ENCODE results near the gene MAGEB4. TPM values are rescaled to one million over a fixed set of nuclear protein-coding genes. Genes with fewer than 3 reads are reported as not detected.
"Not testable (repeated sequence)": the region's sequence is repeated elsewhere in the genome, so short reads cannot be mapped to it uniquely, and the experiment has no call there.

MAGEB4 gene, protein sequence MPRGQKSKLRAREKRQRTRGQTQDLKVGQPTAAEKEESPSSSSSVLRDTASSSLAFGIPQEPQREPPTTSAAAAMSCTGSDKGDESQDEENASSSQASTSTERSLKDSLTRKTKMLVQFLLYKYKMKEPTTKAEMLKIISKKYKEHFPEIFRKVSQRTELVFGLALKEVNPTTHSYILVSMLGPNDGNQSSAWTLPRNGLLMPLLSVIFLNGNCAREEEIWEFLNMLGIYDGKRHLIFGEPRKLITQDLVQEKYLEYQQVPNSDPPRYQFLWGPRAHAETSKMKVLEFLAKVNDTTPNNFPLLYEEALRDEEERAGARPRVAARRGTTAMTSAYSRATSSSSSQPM
- total RNA-seq (not detected), polyA plus RNA-seq (not detected)

DNA sequence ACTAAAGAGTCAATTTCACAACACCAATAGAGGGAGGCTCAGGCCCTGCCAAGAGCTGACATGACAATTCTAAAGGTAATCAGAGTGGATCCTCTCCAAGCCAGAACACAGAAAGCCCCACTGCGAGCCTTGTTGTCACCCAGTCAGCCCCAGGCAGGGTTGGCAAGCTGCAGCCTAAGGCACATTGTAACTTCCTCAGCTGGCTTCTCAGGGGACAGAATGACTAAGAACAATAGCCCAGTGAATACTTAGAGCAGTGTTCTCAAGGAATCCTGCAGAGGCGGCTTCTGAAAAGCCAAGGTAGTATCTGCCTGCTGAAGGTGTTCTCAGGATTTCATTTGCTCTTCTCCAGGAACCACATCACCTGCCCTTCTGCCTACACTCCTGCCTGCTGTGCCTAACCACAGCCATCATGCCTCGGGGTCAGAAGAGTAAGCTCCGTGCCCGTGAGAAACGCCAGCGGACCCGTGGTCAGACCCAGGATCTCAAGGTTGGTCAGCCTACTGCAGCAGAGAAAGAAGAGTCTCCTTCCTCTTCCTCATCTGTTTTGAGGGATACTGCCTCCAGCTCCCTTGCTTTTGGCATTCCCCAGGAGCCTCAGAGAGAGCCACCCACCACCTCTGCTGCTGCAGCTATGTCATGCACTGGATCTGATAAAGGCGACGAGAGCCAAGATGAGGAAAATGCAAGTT lies at the start of gene MAGEB4:
Gene MAGEB4 (plus strand): TSS at position 277 of the 692 bp plus-strand sequence. CDS start 136 bp downstream, at position 413.
- intact Hi-C loops (cut with micrococcal nuclease): no loop called here
- no peaks in the 10 kb centered on the region for H3K4me1 ChIP-seq (ENCODE audit: insufficient read depth, low read length)
- Mint-ChIP-seq H3K9me3 (peaks cover 0 to 1% (median 0%) of the 10 kb centered on the region in 8 donors), H3K4me3 (no peak within 1 kb of the TSS), H3K36me3 (no peaks in the 10 kb centered on the region), H3K27me3 (no peaks in the 10 kb centered on the region), H3K4me1 (no peaks in the 10 kb centered on the region), H3K27ac (no peak within 1 kb of the TSS)
- H3K36me3 ChIP-seq (ENCODE audit: insufficient read depth, low read length): no peaks in the 10 kb centered on the region
- ChIA-PET CTCF (ENCODE audit: partially characterized antibody) (no interaction called here), POLR2A (ENCODE audit: partially characterized antibody) (no interaction called here)
- H3K4me3 ChIP-seq (ENCODE audit: low read length in 2 of 2): no peak within 1 kb of the TSS
- no peak within 1 kb of the TSS for H3K27ac ChIP-seq (ENCODE audit: low read depth, low read length)
- no peak for DNase-seq
- no peaks in the 10 kb centered on the region for H3K9me3 ChIP-seq (ENCODE audit: control insufficient read depth in 1 of 2, low read length in 2 of 2)
- H3K27me3 ChIP-seq (ENCODE audit: insufficient read depth, low read length): no peaks in the 10 kb centered on the region

DNA sequence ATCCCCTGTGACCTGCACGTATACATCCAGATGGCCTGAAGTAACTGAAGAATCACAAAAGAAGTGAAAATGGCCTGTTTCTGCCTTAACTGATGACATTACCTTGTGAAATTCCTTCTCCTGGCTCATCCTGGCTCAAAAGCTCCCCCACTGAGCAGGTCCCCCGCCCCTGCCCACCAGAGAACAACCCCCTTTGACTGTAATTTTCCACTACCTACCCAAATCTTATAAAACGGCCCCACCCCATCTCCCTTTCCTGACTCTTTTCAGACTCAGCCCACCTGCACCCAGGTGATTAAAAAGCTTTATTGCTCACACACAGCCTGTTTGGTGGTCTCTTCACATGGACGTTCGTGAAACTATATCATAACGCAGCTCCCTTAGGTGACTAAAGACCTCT lies 47.9 kb upstream of the MAGEB4 start:
- H3K27me3 ChIP-seq (ENCODE audit: insufficient read depth, low read length); H3K9me3 Mint-ChIP-seq; H3K27me3 Mint-ChIP-seq; H3K4me1 Mint-ChIP-seq; intact Hi-C loops (cut with micrococcal nuclease); H3K27ac Mint-ChIP-seq; POLR2A ChIA-PET (ENCODE audit: partially characterized antibody); H3K9me3 ChIP-seq (ENCODE audit: control insufficient read depth in 1 of 2, low read length in 2 of 2); DNase-seq; H3K27ac ChIP-seq (ENCODE audit: low read depth, low read length); CTCF ChIA-PET (ENCODE audit: partially characterized antibody); H3K36me3 Mint-ChIP-seq; H3K4me3 Mint-ChIP-seq; H3K4me1 ChIP-seq (ENCODE audit: insufficient read depth, low read length); H3K4me3 ChIP-seq (ENCODE audit: low read length in 2 of 2); H3K36me3 ChIP-seq (ENCODE audit: insufficient read depth, low read length): not testable (repeated sequence)

DNA sequence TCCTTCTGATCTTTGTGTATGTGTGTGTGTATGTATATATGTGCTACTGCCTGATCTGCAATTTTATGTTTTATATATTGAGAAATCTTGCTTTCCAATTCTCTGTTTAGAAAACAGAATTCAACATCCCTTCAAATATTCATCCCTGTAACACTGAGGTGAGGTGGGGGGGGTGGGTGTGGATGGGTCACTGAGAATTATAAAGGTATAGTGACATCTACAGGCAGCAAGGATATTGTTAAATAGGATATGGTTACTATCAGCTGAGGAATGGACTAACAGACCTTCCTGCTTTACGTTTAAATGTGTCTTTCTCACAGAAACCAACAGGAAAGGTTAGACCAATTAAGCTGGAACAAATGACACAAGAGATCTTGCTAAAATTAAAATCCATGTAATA lies 45.5 kb upstream of the MAGEB4 start:
- H3K4me3 ChIP-seq (ENCODE audit: low read length in 2 of 2): no peak overlapping the region
- H3K4me1 Mint-ChIP-seq: no peaks in the 10 kb centered on the region
- no peak for DNase-seq
- H3K27me3 ChIP-seq (ENCODE audit: insufficient read depth, low read length): no peaks in the 10 kb centered on the region
- no peak overlapping the region for H3K4me3 Mint-ChIP-seq
- intact Hi-C loops (cut with micrococcal nuclease): no loop called here
- H3K9me3 Mint-ChIP-seq: no peaks in the 10 kb centered on the region
- no peaks in the 10 kb centered on the region for H3K36me3 ChIP-seq (ENCODE audit: insufficient read depth, low read length)
- H3K36me3 Mint-ChIP-seq: no peaks in the 10 kb centered on the region
- no peaks in the 10 kb centered on the region for H3K9me3 ChIP-seq (ENCODE audit: control insufficient read depth in 1 of 2, low read length in 2 of 2)
- ChIA-PET POLR2A (ENCODE audit: partially characterized antibody) (no interaction called here), CTCF (ENCODE audit: partially characterized antibody) (no interaction called here)
- H3K27me3 Mint-ChIP-seq: no peaks in the 10 kb centered on the region
- no peak overlapping the region for H3K27ac ChIP-seq (ENCODE audit: low read depth, low read length)
- H3K4me1 ChIP-seq (ENCODE audit: insufficient read depth, low read length): no peaks in the 10 kb centered on the region
- H3K27ac Mint-ChIP-seq: no peak overlapping the region

DNA sequence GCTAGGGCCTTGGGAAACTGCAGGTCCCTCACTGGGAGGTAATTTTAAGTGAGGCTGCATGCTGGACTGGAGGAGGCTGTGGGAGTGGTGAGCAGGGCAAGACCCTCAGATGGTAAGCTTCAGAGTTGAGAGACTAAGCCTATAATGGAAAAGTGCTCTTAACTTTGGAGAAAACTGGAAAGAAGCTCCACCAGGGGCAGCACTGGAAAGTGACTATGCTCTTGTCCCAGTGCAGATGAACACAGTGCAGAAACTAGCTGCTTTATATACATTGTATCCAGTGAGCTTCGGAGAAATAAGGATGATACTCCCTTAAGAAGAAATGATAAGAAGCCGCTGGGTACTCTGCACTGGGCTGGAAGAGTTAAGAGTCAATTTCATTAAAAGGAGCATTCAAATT lies 29.6 kb upstream of the MAGEB4 start:
- Histone ChIP-seq H3K9me3 (ENCODE audit: control insufficient read depth in 1 of 2, low read length in 2 of 2) (no peaks in the 10 kb centered on the region), H3K4me1 (ENCODE audit: insufficient read depth, low read length) (no peaks in the 10 kb centered on the region), H3K27ac (ENCODE audit: low read depth, low read length) (no peak overlapping the region), H3K27me3 (ENCODE audit: insufficient read depth, low read length) (no peaks in the 10 kb centered on the region), H3K36me3 (ENCODE audit: insufficient read depth, low read length) (no peaks in the 10 kb centered on the region), H3K4me3 (ENCODE audit: low read length in 2 of 2) (no peak overlapping the region)
- POLR2A ChIA-PET (ENCODE audit: partially characterized antibody): no interaction called here
- no peaks in the 10 kb centered on the region for H3K4me1 Mint-ChIP-seq
- H3K27ac Mint-ChIP-seq: no peak overlapping the region
- H3K36me3 Mint-ChIP-seq: no peaks in the 10 kb centered on the region
- DNase-seq: no peak
- intact Hi-C loops (cut with micrococcal nuclease): no loop called here
- peaks cover 0 to 3% (median 0%) of the 10 kb centered on the region in 8 donors for H3K9me3 Mint-ChIP-seq
- CTCF ChIA-PET (ENCODE audit: partially characterized antibody): no interaction called here
- peaks cover 0 to 2% of the 10 kb centered on the region in 2 donors for H3K27me3 Mint-ChIP-seq
- no peak overlapping the region for H3K4me3 Mint-ChIP-seq

DNA sequence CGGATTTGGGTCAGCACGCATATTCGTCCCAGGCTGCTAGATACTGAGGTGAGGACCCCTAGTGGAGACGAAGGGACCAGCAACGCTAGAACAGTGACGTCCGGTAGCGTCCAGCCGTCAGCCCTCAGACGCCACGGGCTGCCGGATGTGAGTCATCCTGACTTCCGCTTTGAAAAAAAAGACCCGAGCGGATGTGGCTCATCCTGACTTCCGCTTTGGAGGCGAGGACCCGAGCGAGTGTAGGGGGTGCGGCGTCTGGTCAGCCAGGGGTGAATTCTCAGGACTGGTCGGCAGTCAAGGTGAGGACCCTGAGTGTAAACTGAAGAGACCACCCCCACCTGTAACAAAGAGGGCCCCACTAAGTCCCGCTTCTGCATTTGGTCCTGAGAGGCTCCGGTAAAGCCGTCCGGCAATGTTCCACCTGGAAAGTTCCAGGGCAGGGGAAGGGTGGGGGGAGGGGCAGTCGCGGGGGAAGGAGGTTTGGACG lies 26.4 kb upstream of the MAGEB4 start, which contains the start of gene MAGEB2:
Gene MAGEB2 (plus strand): TSS at position 207 of the 487 bp plus-strand sequence. CDS start 3,018 bp downstream, outside the sequence.
- DNase-seq: no peak
- ChIA-PET CTCF (ENCODE audit: partially characterized antibody) (no interaction called here), POLR2A (ENCODE audit: partially characterized antibody) (no interaction called here)
- Mint-ChIP-seq H3K36me3 (no peaks in the 10 kb centered on the region), H3K27me3 (peaks cover 0 to 2% of the 10 kb centered on the region in 2 donors), H3K27ac (no peak within 1 kb of the TSS), H3K4me3 (no peak within 1 kb of the TSS), H3K9me3 (peaks cover 0 to 3% (median 0%) of the 10 kb centered on the region in 8 donors), H3K4me1 (no peaks in the 10 kb centered on the region)
- Histone ChIP-seq H3K27me3 (ENCODE audit: insufficient read depth, low read length) (no peaks in the 10 kb centered on the region), H3K4me1 (ENCODE audit: insufficient read depth, low read length) (no peaks in the 10 kb centered on the region), H3K36me3 (ENCODE audit: insufficient read depth, low read length) (no peaks in the 10 kb centered on the region), H3K9me3 (ENCODE audit: control insufficient read depth in 1 of 2, low read length in 2 of 2) (no peaks in the 10 kb centered on the region), H3K27ac (ENCODE audit: low read depth, low read length) (no peak within 1 kb of the TSS), H3K4me3 (ENCODE audit: low read length in 2 of 2) (no peak within 1 kb of the TSS)
- intact Hi-C loops (cut with micrococcal nuclease): no loop called here

DNA sequence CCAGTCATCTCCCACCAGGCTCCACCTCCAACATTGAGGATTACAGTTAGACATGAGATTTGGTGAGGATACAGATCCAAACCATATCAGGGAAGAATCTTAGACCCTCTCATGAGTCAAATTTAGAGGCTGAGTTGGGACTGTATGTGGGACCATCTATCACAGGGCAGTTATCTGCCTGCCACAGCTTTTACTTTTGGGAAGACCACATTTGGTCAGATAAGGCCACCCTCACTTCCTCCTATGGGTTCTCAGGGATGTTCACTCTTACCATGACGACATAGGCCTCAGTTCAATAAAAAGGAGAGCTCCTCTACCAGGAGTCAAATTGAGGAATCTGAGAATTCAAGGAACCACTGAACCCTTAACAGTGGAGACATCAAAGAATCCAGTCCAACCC lies 24.3 kb upstream of the MAGEB4 start:
- Histone ChIP-seq H3K9me3 (ENCODE audit: control insufficient read depth in 1 of 2, low read length in 2 of 2) (no peaks in the 10 kb centered on the region), H3K4me1 (ENCODE audit: insufficient read depth, low read length) (no peaks in the 10 kb centered on the region), H3K36me3 (ENCODE audit: insufficient read depth, low read length) (no peaks in the 10 kb centered on the region), H3K27ac (ENCODE audit: low read depth, low read length) (no peak overlapping the region), H3K27me3 (ENCODE audit: insufficient read depth, low read length) (no peaks in the 10 kb centered on the region), H3K4me3 (ENCODE audit: low read length in 2 of 2) (no peak overlapping the region)
- Mint-ChIP-seq H3K27ac (no peak overlapping the region), H3K4me3 (no peak overlapping the region), H3K4me1 (no peaks in the 10 kb centered on the region), H3K36me3 (no peaks in the 10 kb centered on the region), H3K27me3 (no peaks in the 10 kb centered on the region), H3K9me3 (peaks cover 0 to 3% (median 0%) of the 10 kb centered on the region in 8 donors)
- CTCF ChIA-PET (ENCODE audit: partially characterized antibody): no interaction called here
- POLR2A ChIA-PET (ENCODE audit: partially characterized antibody): no interaction called here
- intact Hi-C loops (cut with micrococcal nuclease): no loop called here
- no peak for DNase-seq

DNA sequence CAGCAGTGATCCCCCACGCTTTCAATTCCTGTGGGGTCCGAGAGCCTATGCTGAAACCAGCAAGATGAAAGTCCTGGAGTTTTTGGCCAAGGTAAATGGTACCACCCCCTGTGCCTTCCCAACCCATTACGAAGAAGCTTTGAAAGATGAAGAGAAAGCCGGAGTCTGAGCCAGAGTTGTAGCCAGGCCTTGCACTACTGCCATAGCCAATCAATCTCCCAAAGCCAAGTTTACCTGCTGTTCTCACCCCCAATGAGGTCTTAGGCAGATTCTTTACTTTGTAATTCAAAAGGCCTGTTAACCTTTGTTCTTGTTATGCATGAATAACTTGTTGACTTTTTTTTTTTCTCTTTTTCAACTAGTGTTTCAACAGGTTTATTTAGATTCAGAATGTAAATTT lies 22.4 kb upstream of the MAGEB4 start:
- CTCF ChIA-PET (ENCODE audit: partially characterized antibody): no interaction called here
- H3K27ac Mint-ChIP-seq: no peak overlapping the region

More for the DNA sequence above, 22.4 kb upstream of the MAGEB4 start:
- intact Hi-C loops (cut with micrococcal nuclease): no loop called here
- Histone ChIP-seq H3K27ac (ENCODE audit: low read depth, low read length) (no peak overlapping the region), H3K36me3 (ENCODE audit: insufficient read depth, low read length) (no peaks in the 10 kb centered on the region), H3K4me1 (ENCODE audit: insufficient read depth, low read length) (no peaks in the 10 kb centered on the region), H3K27me3 (ENCODE audit: insufficient read depth, low read length) (no peaks in the 10 kb centered on the region), H3K4me3 (ENCODE audit: low read length in 2 of 2) (no peak overlapping the region), H3K9me3 (ENCODE audit: control insufficient read depth in 1 of 2, low read length in 2 of 2) (no peaks in the 10 kb centered on the region)
- no peak overlapping the region for H3K4me3 Mint-ChIP-seq
- POLR2A ChIA-PET (ENCODE audit: partially characterized antibody): no interaction called here
- H3K4me1 Mint-ChIP-seq: no peaks in the 10 kb centered on the region
- H3K9me3 Mint-ChIP-seq: no peaks in the 10 kb centered on the region
- no peaks in the 10 kb centered on the region for H3K27me3 Mint-ChIP-seq
- no peak for DNase-seq
- H3K36me3 Mint-ChIP-seq: no peaks in the 10 kb centered on the region

Measured in CD4-positive, alpha-beta memory T cell (primary cell).